Activated CD8-positive, alpha-beta T cell treated with anti-CD3 and anti-CD28 coated beads for 36 hours (primary cell): ENCODE data around the gene FOXE3. TPM values are rescaled to one million over a fixed set of nuclear protein-coding genes. Genes with fewer than 3 reads are reported as not detected.

Experiments used
- ATAC-seq: fragments of 200-7000 bp; cut with Tn5 transposase; one replicate; pipeline ENCODE4 v1.10.0; 2021; ENCODE audit warnings: mild to moderate bottlenecking, moderate library complexity
- CTCF ChIA-PET: fragments of 350-600 bp; sonication (Branson Sonifier 250); formaldehyde crosslinking; loops from one replicate; lab custom pipeline; 2021; ENCODE audit warnings: antibody characterized with exemption; lab: Charles Lee
- POLR2A ChIA-PET: fragments of 350-600 bp; sonication (Branson Sonifier 250); formaldehyde crosslinking; loops from one replicate; lab custom pipeline; 2021; ENCODE audit warnings: antibody characterized with exemption; lab: Charles Lee
- DNase-seq: peaks from one replicate; pipeline ENCODE4 v3.0.0-alpha.2; 2020
- H3K27ac Mint-ChIP-seq: one replicate; pipeline ENCODE4 v1.8.0; 2021; ENCODE audit warnings: mild to moderate bottlenecking, mixed read lengths
- H3K27me3 Mint-ChIP-seq: one replicate; pipeline ENCODE4 v1.8.0; 2021; ENCODE audit warnings: mixed read lengths
- H3K36me3 Mint-ChIP-seq: one replicate; pipeline ENCODE4 v1.8.0; 2021; ENCODE audit warnings: low read depth, mixed read lengths
- H3K4me1 Mint-ChIP-seq: one replicate; pipeline ENCODE4 v1.8.0; 2021; ENCODE audit warnings: low read depth, mixed read lengths
- H3K4me3 Mint-ChIP-seq: one replicate; pipeline ENCODE4 v1.8.0; 2021; ENCODE audit warnings: mild to moderate bottlenecking, moderate library complexity, mixed read lengths
- H3K9me3 Mint-ChIP-seq: one replicate; pipeline ENCODE4 v1.8.0; 2021; ENCODE audit warnings: mixed read lengths
- CTCF ChIP-seq: fragments of 200-600 bp; IDR thresholded peaks from one replicate; pipeline ENCODE4 v1.8.0; 2022; ENCODE audit warnings: antibody characterized with exemption, mild to moderate bottlenecking
- intact Hi-C: fragments of 100-400 bp; cut with micrococcal nuclease; formaldehyde crosslinking; loops from one replicate; pipeline ENCODE4 v1.10.0; 2022
- total RNA-seq, 2 experiments: library from RNA; stranded (reverse); gene quantifications; one replicate each; pipeline ENCODE4 v1.2.3, GENCODE V29; 2021

The FOXE3 gene
- total RNA-seq, 2 experiments from 2014 or later, result not detected

- no peaks in the 10 kb centered on the region for H3K36me3 Mint-ChIP-seq
- TF ChIP-seq CTCF, result no peak
- H3K27ac Mint-ChIP-seq, result no peak overlapping the region
- ATAC-seq, result no peak
- H3K27me3 Mint-ChIP-seq, result peaks cover 13% of the 10 kb centered on the region
- H3K9me3 Mint-ChIP-seq, result no peaks in the 10 kb centered on the region
- H3K4me3 Mint-ChIP-seq, result no peak overlapping the region
- DNase-seq, result no peak
- ChIA-PET POLR2A (no interaction called here), CTCF (interaction anchor here (1.1 kb wide), 1 partner anchor 24 kb away, joined by 3 read pairs; no protein-coding TSS in a partner anchor)
- intact Hi-C loops, result no loop called here
- H3K4me1 Mint-ChIP-seq, result no peaks in the 10 kb centered on the region
Observed at GRCh38 chr1:47395433-47395832, 20.7 kb upstream of the FOXE3 start.

- H3K27me3 Mint-ChIP-seq, result peaks cover 17% of the 10 kb centered on the region
- ATAC-seq (no peak), DNase-seq (no peak)
- H3K36me3 Mint-ChIP-seq, result no peaks in the 10 kb centered on the region
- intact Hi-C loops, result no loop called here
- H3K4me3 Mint-ChIP-seq, result no peak overlapping the region
- no peaks in the 10 kb centered on the region for H3K4me1 Mint-ChIP-seq
- no peaks in the 10 kb centered on the region for H3K9me3 Mint-ChIP-seq
- ChIA-PET CTCF (interaction anchor here (1.3 to 2.0 kb wide), 2 partner anchors 8 to 39 kb away, joined by 4 to 13 read pairs; no protein-coding TSS in a partner anchor), POLR2A (no interaction called here)
- TF ChIP-seq CTCF, result no peak
- no peak overlapping the region for H3K27ac Mint-ChIP-seq
Observed at GRCh38 chr1:47396671-47397196, 19.4 kb upstream of the FOXE3 start.

GRCh38 chr1:47399138-47399845, 16.8 kb upstream of the FOXE3 start:
- no peak for ATAC-seq
- no peak for TF ChIP-seq CTCF
- H3K4me1 Mint-ChIP-seq, result no peaks in the 10 kb centered on the region
- H3K27me3 Mint-ChIP-seq, result peaks cover 15% of the 10 kb centered on the region
- CTCF ChIA-PET, result interaction anchor here (0.7 to 1.7 kb wide), 3 partner anchors 10 to 327 kb away, joined by 3 to 9 read pairs (median 5); partner anchors contain the start of gene FOXD2
- intact Hi-C loops, result no loop called here
- POLR2A ChIA-PET, result no interaction called here
- no peak overlapping the region for H3K4me3 Mint-ChIP-seq
- H3K9me3 Mint-ChIP-seq, result no peaks in the 10 kb centered on the region
- H3K36me3 Mint-ChIP-seq, result no peaks in the 10 kb centered on the region
- DNase-seq, result no peak
- no peak overlapping the region for H3K27ac Mint-ChIP-seq

GRCh38 chr1:47399846-47400155, 16.3 kb upstream of the FOXE3 start:
- H3K27ac Mint-ChIP-seq, result no peak overlapping the region
- DNase-seq, result no peak

More at GRCh38 chr1:47399846-47400155, 16.3 kb upstream of the FOXE3 start:
- intact Hi-C loops, result no loop called here
- Mint-ChIP-seq H3K4me3 (no peak overlapping the region), H3K36me3 (no peaks in the 10 kb centered on the region), H3K9me3 (no peaks in the 10 kb centered on the region), H3K27me3 (peaks cover 15% of the 10 kb centered on the region), H3K4me1 (no peaks in the 10 kb centered on the region)
- CTCF ChIA-PET, result interaction anchor here (0.7 to 0.9 kb wide), 2 partner anchors 38 to 326 kb away, joined by 3 to 5 read pairs; partner anchors contain the start of gene FOXD2
- no peak for ATAC-seq
- POLR2A ChIA-PET, result no interaction called here
- TF ChIP-seq CTCF, result no peak
